K562 (cell line): ENCODE measurements around the gene PHKA2. TPM values are rescaled to one million over a fixed set of nuclear protein-coding genes. Genes with fewer than 3 reads are reported as not detected.
A peak's percentile ranks its signal among the peaks of the same experiment; 100 is the strongest.

ENCODE experiments used
- ATAC-seq: fragments of 200-7000 bp; cut with Tn5 transposase; 3 replicates; pipeline ENCODE4 v1.9.1; 2020; ENCODE audit warnings: moderate library complexity
- BruUV-seq: library from RNA; stranded (reverse); fragments of 400-500 nt; replicated peaks from 2 replicates; lab custom pipeline; 2021; lab: Mats Ljungman, UMichigan
- CTCF ChIA-PET: fragments of 300-600 bp; formaldehyde crosslinking; extraction: SDS; loops from one replicate; lab custom pipeline; 2021; ENCODE audit warnings: low intra/inter-chr PET ratio; lab: Yijun Ruan, JAX
- POLR2A ChIA-PET: fragments of 300-600, 350-650 bp; sonication (Branson Sonifier 250); formaldehyde crosslinking; extraction: SDS; loops from one replicate; lab custom pipeline; 2021; ENCODE audit warnings: antibody characterized with exemption, inconsistent platforms; lab: Yijun Ruan, JAX
- DNase-seq, 4 experiments: peaks; one replicate each; pipeline versions ENCODE4 v3.0.0 to v3.0.0-alpha.2; 2011 to 2018; ENCODE audit warnings: low spot score in 3 of 4, mixed read lengths in 3 of 4; ENCODE audit errors: extremely low read depth in 1 of 4
- FAIRE-seq: peaks from 2 replicates; lab custom pipeline; 2011; peaks lifted over from hg19 to GRCh38; lab: Jason Lieb, UNC
- H2AFZ ChIP-seq: 2 replicates; pipeline ENCODE4 v1.6.0; 2011; ENCODE audit warnings: low read depth, low read length, control low read depth, inconsistent platforms
- H3K27ac ChIP-seq: fragments of 200-600 bp; 3 replicates; pipeline ENCODE4 v1.8.0; 2011; ENCODE audit warnings: low read depth, mild to moderate bottlenecking, control low read depth, inconsistent platforms, low read length, moderate library complexity, mixed read lengths; ENCODE audit errors: extremely low read depth
- H3K27me3 ChIP-seq, 2 experiments: fragments of 300-600 bp in 1 of 2; 2 replicates in 1 of 2; 3 replicates in 1 of 2; pipeline versions ENCODE4 v1.6.0 to v1.8.0; 2011; ENCODE audit warnings: inconsistent platforms in 2 of 2, low read length in 2 of 2, mild to moderate bottlenecking in 1 of 2, mixed read lengths in 1 of 2, moderate library complexity in 1 of 2; ENCODE audit not compliant: control insufficient read depth in 2 of 2, insufficient read depth in 2 of 2
- H3K36me3 ChIP-seq: fragments of 300-600 bp; 3 replicates; pipeline ENCODE4 v1.8.0; 2011; ENCODE audit warnings: mild to moderate bottlenecking, low read length, inconsistent platforms; ENCODE audit not compliant: control insufficient read depth, insufficient read depth
- H3K4me1 ChIP-seq, 2 experiments: fragments of 200-600 bp in 1 of 2; replicated peaks in 1 of 2; 2 replicates in 1 of 2; 3 replicates in 1 of 2; pipeline versions ENCODE4 v1.5.1 to v1.8.0; 2011; ENCODE audit warnings: inconsistent platforms in 2 of 2, low read length in 2 of 2, mild to moderate bottlenecking in 1 of 2, mixed read lengths in 1 of 2, moderate library complexity in 1 of 2; ENCODE audit not compliant: control insufficient read depth in 2 of 2, insufficient read depth in 2 of 2
- H3K4me2 ChIP-seq: 2 replicates; pipeline ENCODE4 v1.6.1; 2011; ENCODE audit warnings: low read length, control low read depth, inconsistent platforms, mixed read lengths; ENCODE audit not compliant: insufficient read depth
- H3K4me3 ChIP-seq: fragments of 200-600 bp; sonication (generic), shearing (Covaris generic); 2 replicates; pipeline ENCODE4 v1.5.1; 2016; ENCODE audit warnings: control low read depth, inconsistent platforms
- H3K79me2 ChIP-seq: fragments of 200-600 bp; 3 replicates; pipeline ENCODE4 v1.8.0; 2011; ENCODE audit warnings: low read length, inconsistent platforms; ENCODE audit not compliant: control insufficient read depth, insufficient read depth
- H3K9ac ChIP-seq, 2 experiments: 2 replicates each; pipeline versions ENCODE4 v1.6.0 to v1.6.1; 2011; ENCODE audit warnings: low read depth in 2 of 2, low read length in 2 of 2, control low read depth in 1 of 2, inconsistent platforms in 1 of 2, mild to moderate bottlenecking in 1 of 2, mixed read lengths in 1 of 2; ENCODE audit not compliant: insufficient read depth in 1 of 2
- H3K9me1 ChIP-seq: one replicate; pipeline ENCODE4 v1.6.0; 2011; ENCODE audit warnings: inconsistent platforms, mild to moderate bottlenecking, low read length, moderate library complexity; ENCODE audit not compliant: control insufficient read depth, insufficient read depth
- H3K9me3 ChIP-seq: replicated peaks from 2 replicates; pipeline ENCODE4 v1.5.1; 2011; ENCODE audit warnings: low read depth, low read length, inconsistent platforms; ENCODE audit not compliant: control insufficient read depth, insufficient read depth
- H4K20me1 ChIP-seq: replicated peaks from 2 replicates; pipeline ENCODE4 v1.6.1; 2011; ENCODE audit warnings: low read length, inconsistent platforms, mixed read lengths; ENCODE audit not compliant: control insufficient read depth, insufficient read depth
- ATF1 ChIP-seq, 2 experiments: fragments of 450-650 bp in 1 of 2; IDR thresholded peaks; 2 replicates each; pipeline ENCODE4 v1.6.1; 2016; ENCODE audit warnings: missing compliant biosample characterization in 1 of 2, missing genetic modification characterization in 1 of 2
- CTBP1 ChIP-seq: fragments of 450-650 bp; IDR thresholded peaks from 2 replicates; pipeline ENCODE4 v1.6.1; 2016; ENCODE audit warnings: borderline replicate concordance
- EP400 ChIP-seq: fragments of 450-650 bp; IDR thresholded peaks from 2 replicates; pipeline ENCODE4 v1.6.1; 2017; ENCODE audit warnings: antibody characterized with exemption, mild to moderate bottlenecking, moderate library complexity
- ETV1 ChIP-seq: fragments of 450-650 bp; conservative IDR thresholded peaks from 2 replicates; pipeline ENCODE4 v1.6.1; 2016; ENCODE audit warnings: missing genetic modification characterization, control low read depth, low read depth, missing compliant biosample characterization
- GABPA ChIP-seq: fragments of 200-800 bp; sonication (Bioruptor generic); conservative IDR thresholded peaks from 2 replicates; pipeline ENCODE4 v1.6.1; 2016; ENCODE audit warnings: low read depth, missing genetic modification characterization, missing compliant biosample characterization
- NFIC ChIP-seq: fragments of 450-650 bp; IDR thresholded peaks from 2 replicates; pipeline ENCODE4 v1.6.1; 2017; ENCODE audit warnings: mild to moderate bottlenecking, inconsistent platforms
- NR2C1 ChIP-seq, 2 experiments: fragments of 450-650 bp; IDR thresholded peaks; 2 replicates each; pipeline ENCODE4 v1.6.1; 2017; ENCODE audit warnings: mild to moderate bottlenecking in 2 of 2, antibody characterized with exemption in 1 of 2, inconsistent platforms in 1 of 2, missing compliant biosample characterization in 1 of 2, missing genetic modification characterization in 1 of 2
- NR2C2 ChIP-seq, 2 experiments: fragments of 200-800 bp in 1 of 2; sonication (Bioruptor generic) in 1 of 2; sonication (generic) in 1 of 2; formaldehyde crosslinking in 1 of 2; IDR thresholded peaks; 2 replicates each; pipeline versions ENCODE4 v1.6.1 to v1.8.0; 2016 to 2022; ENCODE audit warnings: mild to moderate bottlenecking in 1 of 2, missing compliant biosample characterization in 1 of 2, missing genetic modification characterization in 1 of 2, missing genetic modification reagents in 1 of 2
- NUFIP1 ChIP-seq: fragments of 450-650 bp; IDR thresholded peaks from 2 replicates; pipeline ENCODE4 v1.6.1; 2018; ENCODE audit not compliant: partially characterized antibody
- RAD21 ChIP-seq, 2 experiments: fragments of 250-450 bp in 1 of 2; fragments of 450-650 bp in 1 of 2; sonication (Bioruptor Pico) in 1 of 2; formaldehyde crosslinking in 1 of 2; IDR thresholded peaks in 1 of 2; conservative IDR thresholded peaks in 1 of 2; 2 replicates each; pipeline versions ENCODE4 v1.4.0 to v1.8.0; 2020 to 2022; ENCODE audit warnings: mild to moderate bottlenecking in 2 of 2, moderate library complexity in 1 of 2
- SMC3 ChIP-seq: conservative IDR thresholded peaks from 2 replicates; pipeline ENCODE4 v1.6.1; 2011; ENCODE audit warnings: low read depth, low read length, improper control_type of control experiment; ENCODE audit not compliant: insufficient read depth
- SPI1 ChIP-seq: IDR thresholded peaks from 2 replicates; pipeline ENCODE4 v1.6.1; 2011; ENCODE audit warnings: low read depth, low read length, control low read depth, borderline replicate concordance
- TCF15 ChIP-seq: fragments of 250-450 bp; sonication (Bioruptor Pico); IDR thresholded peaks from 2 replicates; pipeline ENCODE4 v1.8.0; 2022; ENCODE audit warnings: moderate library complexity, mild to moderate bottlenecking, inconsistent platforms
- VEZF1 ChIP-seq: fragments of 200-800 bp; sonication (Bioruptor generic); IDR thresholded peaks from 2 replicates; pipeline ENCODE4 v1.6.1; 2017; ENCODE audit warnings: missing genetic modification characterization, missing compliant biosample characterization
- ZNF445 ChIP-seq: fragments of 250-450 bp; sonication (Bioruptor Pico); IDR thresholded peaks from 2 replicates; pipeline ENCODE4 v1.4.0; 2020; ENCODE audit warnings: low read depth, mild to moderate bottlenecking, moderate library complexity
- ZNF780A ChIP-seq: fragments of 250-450 bp; sonication (Bioruptor Pico); IDR thresholded peaks from 2 replicates; pipeline ENCODE4 v1.5.0; 2021; ENCODE audit warnings: mild to moderate bottlenecking
- WGBS: fragments of 100-300 bp; shearing (Covaris generic); methylation state at CpG from one replicate; pipeline ENCODE4 v1.1.6; 2016; ENCODE audit warnings: low coverage, mixed read lengths; ENCODE audit not compliant: insufficient coverage; ENCODE audit errors: missing lambda C conversion rate; 5-methylcytosine and 5-hydroxymethylcytosine counted together
- in situ Hi-C: fragments of 300-500 bp; cut with MboI; formaldehyde crosslinking; loops from 4 replicates; pipeline ENCODE4 v1.15.0; 2018; ENCODE audit warnings: inconsistent platforms, mixed read lengths
- intact Hi-C: fragments of 100-400 bp; cut with micrococcal nuclease; formaldehyde crosslinking; loops from 2 replicates; pipeline ENCODE4 v1.14.2; 2022
- polyA plus RNA-seq, 8 experiments: library from polyadenylated mRNA; depleted of rRNA in 4 of 8; stranded (reverse) in 5 of 8; unstranded in 3 of 8; fragments of >200 nt; fragmentation: Nextera tagmentation in 2 of 8; fragmentation: Illumina TruSeq in 1 of 8; extraction: Ambion mirVana in 2 of 8; extraction: Trizol in 1 of 8; gene quantifications; 2 replicates each; pipeline versions ENCODE4 v1.2.1 to v1.2.3, GENCODE V29; 2011 to 2014; ENCODE audit warnings: inconsistent platforms in 1 of 8, missing spikeins in 1 of 8
- total RNA-seq, 7 experiments: library from RNA; depleted of rRNA in 6 of 7; stranded (reverse); fragments of >200 nt in 6 of 7; fragmentation: Illumina TruSeq in 2 of 7; extraction: Trizol in 2 of 7; gene quantifications; 2 replicates each; pipeline versions ENCODE4 v1.2.1 to v1.2.3, GENCODE V29; 2011 to 2021; ENCODE audit warnings: low replicate concordance in 1 of 7

PHKA2 gene
- total and polyA plus RNA-seq, 9 of the 15 experiments (the other 6 are each of a cell fraction or from before 2014, with no cell fraction given): 2.8 to 33.1 (median 20.3) TPM

GRCh38 chrX:18886344-18887161, 97.4 kb downstream of the PHKA2 start:
- ChIA-PET CTCF (interaction anchor here (0.6 to 1.5 kb wide), 3 partner anchors 51 to 496 kb away, joined by 3 to 5 read pairs (median 4); no protein-coding TSS in a partner anchor), POLR2A (no interaction called here)
- Histone ChIP-seq H3K4me3 (peak overlapping the region; percentile 24; the same call in 1 of the 2 replicates), H3K9me3 (no peaks in the 10 kb centered on the region), H3K36me3 (no peaks in the 10 kb centered on the region), H3K9me1 (no peaks in the 10 kb centered on the region), H2AFZ (peak overlapping the region; percentile 89), H3K4me1 (peaks cover 5 to 19% of the 10 kb centered on the region in 2 experiments; a peak in 3 of 5 replicates), H3K79me2 (no peaks in the 10 kb centered on the region), H3K27ac (no peak overlapping the region), H4K20me1 (no peaks in the 10 kb centered on the region), H3K27me3 (no peaks in the 10 kb centered on the region; a peak in 2 of 5 replicates), H3K9ac (peak overlapping the region in 1 of 2 experiments; percentile 84; a peak in 2 of 4 replicates), H3K4me2 (peak overlapping the region; percentile 81)
- ATAC-seq (peak; percentile 93), FAIRE-seq (peak; percentile 44), DNase-seq (peak; percentile 59 to 68 (median 60))
- WGBS: 11% methylated on average over 17 of the region's 26 CpGs
- intact Hi-C loops (no loop called here), in situ Hi-C loops (no loop called here)
- no TSS peak for BruUV-seq
- TF ChIP-seq TCF15 (no peak), NFIC (peak; percentile 85), CTBP1 (peak; percentile 53; the same call in 1 of the 2 replicates), ZNF780A (CRISPR knock-in tag) (no peak), SMC3 (0 out of 2 replicates have a peak, but pooled peaks have one; percentile 33), ETV1 (peak; percentile 42; the same call in 1 of the 2 replicates), NR2C2 (CRISPR knock-in tag; IDR thresholded peaks at IDR 0.05) (no peak), NR2C2 (tag; IDR thresholded peaks at IDR 0.05) (peak; percentile 27; the same call in 1 of the 2 replicates), GABPA (peak; percentile 47), SPI1 (peak; percentile 85), RAD21 (CRISPR knock-in tag; conservative IDR thresholded peaks at IDR 0.05 in 1 of 2, IDR thresholded peaks at IDR 0.05 in 1 of 2) (peak; percentile 45 to 47), EP400 (no peak), ZNF445 (CRISPR knock-in tag) (no peak), ATF1 (CRISPR knock-in tag; IDR thresholded peaks at IDR 0.05) (no peak), ATF1 (tag; IDR thresholded peaks at IDR 0.05) (peak; percentile 40; the same call in 1 of the 2 replicates), NUFIP1 (no peak), VEZF1 (CRISPR knock-in tag) (peak; percentile 26; the same call in 1 of the 2 replicates), NR2C1 (IDR thresholded peaks at IDR 0.05) (no peak), NR2C1 (tag; IDR thresholded peaks at IDR 0.05) (no peak)
